ENCODE measurements around the gene BCL7A. TPM values are rescaled to one million over a fixed set of nuclear protein-coding genes. Genes with fewer than 3 reads are reported as not detected.
"Not testable (repeated sequence)": the region's sequence is repeated elsewhere in the genome, so short reads cannot be mapped to it uniquely, and the experiment has no call there.

BCL7A gene
- total RNA-seq, 1 donor from 2014 or later, result 49.3 TPM

DNA sequence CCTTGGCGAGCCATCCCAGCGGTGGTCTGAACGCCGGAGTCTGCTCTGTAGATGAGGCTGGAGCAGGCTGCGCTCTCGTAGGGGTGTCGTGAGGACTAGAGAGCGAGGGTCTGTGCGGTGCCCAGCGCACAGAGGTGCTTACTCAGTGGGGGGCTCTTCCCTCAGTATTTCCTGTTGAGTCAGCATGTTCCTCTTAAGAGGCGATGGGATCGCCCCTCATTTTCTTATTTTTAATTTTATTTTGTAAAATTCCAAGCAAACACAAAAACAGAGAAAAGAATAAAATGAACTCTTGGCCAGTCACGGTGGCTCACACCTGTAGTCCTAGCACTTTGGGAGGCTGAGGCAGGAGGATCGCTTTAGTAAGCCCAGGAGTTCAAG lies 40.8 kb upstream of the BCL7A start:
- Mint-ChIP-seq H3K4me1 (ENCODE audit: low read depth) (no peaks in the 10 kb centered on the region), H3K27ac (no peak overlapping the region), H3K9me3 (ENCODE audit: low read depth) (no peaks in the 10 kb centered on the region), H3K4me3 (ENCODE audit: low read depth) (no peak overlapping the region), H3K36me3 (ENCODE audit: insufficient read depth) (no peaks in the 10 kb centered on the region), H3K27me3 (no peaks in the 10 kb centered on the region)
- no peak for DNase-seq (ENCODE audit: low spot score, unreplicated experiment)
- TF ChIP-seq, protein P1, sequence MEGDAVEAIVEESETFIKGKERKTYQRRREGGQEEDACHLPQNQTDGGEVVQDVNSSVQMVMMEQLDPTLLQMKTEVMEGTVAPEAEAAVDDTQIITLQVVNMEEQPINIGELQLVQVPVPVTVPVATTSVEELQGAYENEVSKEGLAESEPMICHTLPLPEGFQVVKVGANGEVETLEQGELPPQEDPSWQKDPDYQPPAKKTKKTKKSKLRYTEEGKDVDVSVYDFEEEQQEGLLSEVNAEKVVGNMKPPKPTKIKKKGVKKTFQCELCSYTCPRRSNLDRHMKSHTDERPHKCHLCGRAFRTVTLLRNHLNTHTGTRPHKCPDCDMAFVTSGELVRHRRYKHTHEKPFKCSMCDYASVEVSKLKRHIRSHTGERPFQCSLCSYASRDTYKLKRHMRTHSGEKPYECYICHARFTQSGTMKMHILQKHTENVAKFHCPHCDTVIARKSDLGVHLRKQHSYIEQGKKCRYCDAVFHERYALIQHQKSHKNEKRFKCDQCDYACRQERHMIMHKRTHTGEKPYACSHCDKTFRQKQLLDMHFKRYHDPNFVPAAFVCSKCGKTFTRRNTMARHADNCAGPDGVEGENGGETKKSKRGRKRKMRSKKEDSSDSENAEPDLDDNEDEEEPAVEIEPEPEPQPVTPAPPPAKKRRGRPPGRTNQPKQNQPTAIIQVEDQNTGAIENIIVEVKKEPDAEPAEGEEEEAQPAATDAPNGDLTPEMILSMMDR (IDR thresholded peaks at IDR 0.05; ENCODE audit: unreplicated experiment), result no peak

- Mint-ChIP-seq H3K27ac (no peak overlapping the region), H3K4me3 (ENCODE audit: low read depth) (no peak overlapping the region), H3K9me3 (ENCODE audit: low read depth) (no peaks in the 10 kb centered on the region), H3K4me1 (ENCODE audit: low read depth) (no peaks in the 10 kb centered on the region), H3K36me3 (ENCODE audit: insufficient read depth) (no peaks in the 10 kb centered on the region), H3K27me3 (no peaks in the 10 kb centered on the region)
- DNase-seq (ENCODE audit: low spot score, unreplicated experiment), result no peak
- TF ChIP-seq, protein P1 (IDR thresholded peaks at IDR 0.05; ENCODE audit: unreplicated experiment), result no peak
Measured at GRCh38 chr12:121981456-121981855, 40.2 kb upstream of the BCL7A start.

DNA sequence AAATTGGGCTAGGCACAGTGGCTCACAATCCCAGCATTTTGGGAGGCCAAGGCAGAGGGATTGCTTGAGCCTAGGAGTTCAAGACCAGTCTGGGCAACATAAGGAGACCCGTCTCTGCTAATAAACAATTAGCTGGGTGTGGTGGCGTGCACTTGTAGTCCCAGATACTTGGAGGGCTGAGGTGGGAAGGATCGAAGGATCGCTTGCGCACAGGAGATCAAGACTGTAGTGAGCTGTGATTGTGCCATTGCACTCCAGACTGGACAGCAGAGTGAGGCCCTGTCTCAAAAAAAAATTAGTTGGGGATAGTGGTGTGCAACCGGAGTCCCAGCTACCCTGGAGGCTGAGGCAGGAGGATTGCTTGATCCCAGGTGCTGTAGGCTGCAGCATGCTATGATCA lies 38.7 kb upstream of the BCL7A start:
- no peak for DNase-seq (ENCODE audit: low spot score, unreplicated experiment)
- Mint-ChIP-seq H3K9me3 (ENCODE audit: low read depth) (no peaks in the 10 kb centered on the region), H3K4me1 (ENCODE audit: low read depth) (no peaks in the 10 kb centered on the region), H3K4me3 (ENCODE audit: low read depth) (no peak overlapping the region), H3K27ac (no peak overlapping the region), H3K36me3 (ENCODE audit: insufficient read depth) (no peaks in the 10 kb centered on the region), H3K27me3 (no peaks in the 10 kb centered on the region)
- TF ChIP-seq, protein P1 (IDR thresholded peaks at IDR 0.05; ENCODE audit: unreplicated experiment), result no peak

DNA sequence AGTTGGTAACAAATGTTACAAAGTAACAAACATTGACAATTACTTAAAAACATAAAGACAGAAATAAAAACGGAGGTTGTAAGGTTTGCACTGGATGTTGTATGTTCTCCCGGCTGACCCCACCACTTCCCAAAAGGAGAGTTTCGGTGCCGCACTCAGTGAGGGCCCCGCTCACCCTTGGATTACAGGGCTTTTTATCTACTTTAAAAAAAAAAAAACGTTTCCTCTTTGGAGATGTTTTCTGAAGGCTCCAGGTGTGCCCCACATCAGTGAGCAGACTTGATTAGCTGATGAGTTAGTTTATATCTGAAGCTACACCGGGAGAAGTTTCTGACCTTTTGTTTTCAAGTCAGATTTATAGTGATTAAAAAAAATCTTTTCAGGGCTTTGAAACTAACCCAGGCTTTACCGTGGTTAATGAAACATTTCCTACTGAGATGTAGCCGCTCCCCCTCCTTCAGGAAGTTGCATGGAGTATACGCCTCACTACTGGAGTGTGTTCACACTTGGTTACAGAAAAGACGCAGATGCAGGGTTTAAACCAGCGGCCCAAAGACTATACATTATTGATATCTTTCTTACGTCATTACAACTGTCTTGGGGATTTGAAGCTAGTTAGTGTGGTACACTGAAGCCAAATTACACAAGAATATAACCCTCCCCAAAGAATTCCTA lies 38.0 kb upstream of the BCL7A start:
- Mint-ChIP-seq H3K9me3 (ENCODE audit: low read depth) (no peaks in the 10 kb centered on the region), H3K27me3 (no peaks in the 10 kb centered on the region)
- TF ChIP-seq, protein P1 (IDR thresholded peaks at IDR 0.05; ENCODE audit: unreplicated experiment), result no peak

DNA sequence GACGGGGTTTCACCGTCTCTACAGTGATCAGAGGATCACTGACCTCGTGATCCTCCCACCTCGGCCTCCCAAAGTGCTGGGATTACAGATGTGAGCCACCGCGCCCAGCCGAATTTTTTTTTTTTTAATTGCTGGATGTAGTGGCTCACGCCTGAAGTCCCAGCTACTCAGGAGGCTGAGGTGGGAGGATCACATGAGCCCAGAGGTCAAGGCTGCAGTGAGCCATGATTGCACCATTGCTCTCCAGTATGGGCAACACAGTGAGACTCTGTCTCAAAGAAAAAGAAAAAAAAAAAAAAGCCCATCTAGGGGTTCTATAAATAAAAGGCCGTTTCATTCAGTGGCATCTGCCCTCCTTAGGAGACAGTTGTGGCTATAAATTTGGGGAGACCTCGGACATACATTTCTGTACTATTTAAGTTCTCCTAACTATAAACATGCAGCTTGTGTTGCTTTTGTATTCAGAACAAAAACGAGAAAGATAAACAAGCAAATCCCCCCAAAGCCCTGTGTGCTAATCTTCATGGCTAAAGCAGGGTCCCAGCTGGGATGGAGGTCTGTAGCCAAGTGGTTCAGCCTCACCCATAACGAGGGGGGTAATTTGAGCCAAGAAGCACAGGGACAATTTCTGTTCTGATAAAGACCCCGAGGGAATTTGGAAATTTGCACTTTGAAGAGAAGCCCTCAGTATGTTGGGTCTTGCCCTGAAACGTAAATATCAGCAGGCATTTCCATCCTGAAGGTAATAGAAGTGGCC lies 35.0 kb upstream of the BCL7A start:
- no peak overlapping the region for H3K4me3 Mint-ChIP-seq (ENCODE audit: low read depth)
- H3K9me3 Mint-ChIP-seq (ENCODE audit: low read depth), result no peaks in the 10 kb centered on the region
- no peaks in the 10 kb centered on the region for H3K36me3 Mint-ChIP-seq (ENCODE audit: insufficient read depth)

More for the DNA sequence above, 38.0 kb upstream of the BCL7A start:
- no peak for DNase-seq (ENCODE audit: low spot score, unreplicated experiment)
- H3K4me3 Mint-ChIP-seq (ENCODE audit: low read depth), result no peak overlapping the region
- H3K27ac Mint-ChIP-seq, result no peak overlapping the region
- no peaks in the 10 kb centered on the region for H3K36me3 Mint-ChIP-seq (ENCODE audit: insufficient read depth)
- no peaks in the 10 kb centered on the region for H3K4me1 Mint-ChIP-seq (ENCODE audit: low read depth)

DNA sequence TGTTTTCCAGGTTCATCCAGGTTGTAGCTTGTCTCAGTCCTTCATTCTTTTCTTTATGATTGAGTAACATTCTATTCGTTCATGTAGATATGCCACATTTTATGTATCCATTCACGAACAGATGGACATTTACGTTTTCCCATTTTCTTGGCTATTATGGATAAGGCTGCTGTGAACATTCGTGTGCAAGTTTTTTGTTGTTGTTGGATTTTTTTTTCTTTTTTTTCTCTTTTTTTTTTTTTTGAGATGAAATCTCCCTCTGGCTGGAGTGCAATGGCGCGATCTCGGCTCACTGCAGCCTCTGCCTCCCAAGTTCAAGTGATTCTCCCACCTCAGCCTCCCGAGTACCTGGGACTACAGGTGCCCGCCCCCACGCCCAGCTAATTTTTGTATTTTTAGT lies 33.2 kb upstream of the BCL7A start:
- H3K9me3 Mint-ChIP-seq (ENCODE audit: low read depth); H3K36me3 Mint-ChIP-seq (ENCODE audit: insufficient read depth); H3K27me3 Mint-ChIP-seq; H3K27ac Mint-ChIP-seq; H3K4me3 Mint-ChIP-seq (ENCODE audit: low read depth); H3K4me1 Mint-ChIP-seq (ENCODE audit: low read depth); DNase-seq (ENCODE audit: low spot score, unreplicated experiment): not testable (repeated sequence)

More for the DNA sequence above, 35.0 kb upstream of the BCL7A start:
- DNase-seq (ENCODE audit: low spot score, unreplicated experiment), result no peak
- H3K4me1 Mint-ChIP-seq (ENCODE audit: low read depth), result peaks cover 9% of the 10 kb centered on the region
- H3K27ac Mint-ChIP-seq, result no peak overlapping the region
- no peaks in the 10 kb centered on the region for H3K27me3 Mint-ChIP-seq
- TF ChIP-seq, protein P1 (IDR thresholded peaks at IDR 0.05; ENCODE audit: unreplicated experiment), result no peak

All from progenitor cell of endocrine pancreas (in vitro differentiated cells).